Trophoblast cell (in vitro differentiated cells and primary cell): ENCODE results near the gene XCL2.

ENCODE experiments used
- DNase-seq, 2 donors: peaks; one replicate each; pipeline ENCODE4 v3.0.0-alpha.2; 2016
- H2AFZ ChIP-seq: 2 replicates; pipeline ENCODE4 v1.6.1; 2013; ENCODE audit warnings: low read length, moderate library complexity, mild to moderate bottlenecking; ENCODE audit not compliant: insufficient read depth, poor library complexity
- H2AK5ac ChIP-seq: 2 replicates; pipeline ENCODE4 v1.6.1; 2013; ENCODE audit warnings: mild to moderate bottlenecking, low read length
- H2BK120ac ChIP-seq: 2 replicates; pipeline ENCODE4 v1.6.1; 2013; ENCODE audit warnings: low read length, mild to moderate bottlenecking, moderate library complexity; ENCODE audit not compliant: insufficient read depth, poor library complexity
- H2BK12ac ChIP-seq: 2 replicates; pipeline ENCODE4 v1.6.1; 2013; ENCODE audit warnings: mild to moderate bottlenecking, low read length, moderate library complexity
- H2BK5ac ChIP-seq: 2 replicates; pipeline ENCODE4 v1.6.1; 2013; ENCODE audit warnings: low read length, low read depth, moderate library complexity, mild to moderate bottlenecking; ENCODE audit not compliant: poor library complexity
- H3K14ac ChIP-seq: 2 replicates; pipeline ENCODE4 v1.6.1; 2013; ENCODE audit warnings: mild to moderate bottlenecking, low read length
- H3K18ac ChIP-seq: 2 replicates; pipeline ENCODE4 v1.6.1; 2013; ENCODE audit warnings: mild to moderate bottlenecking, low read length
- H3K23ac ChIP-seq: 2 replicates; pipeline ENCODE4 v1.6.1; 2013; ENCODE audit warnings: low read length
- H3K27ac ChIP-seq: 2 replicates; pipeline ENCODE4 v1.5.1; 2013; ENCODE audit warnings: low read depth, mild to moderate bottlenecking, inconsistent platforms, low read length, moderate library complexity
- H3K27me3 ChIP-seq: 2 replicates; pipeline ENCODE4 v1.6.1; 2013; ENCODE audit warnings: inconsistent platforms, mild to moderate bottlenecking, low read length, moderate library complexity; ENCODE audit not compliant: insufficient read depth
- H3K36me3 ChIP-seq, 2 experiments: 1 replicate in 1 of 2; 2 replicates in 1 of 2; pipeline ENCODE4 v1.6.1; 2013; ENCODE audit warnings: low read length in 2 of 2, mild to moderate bottlenecking in 2 of 2, moderate library complexity in 1 of 2; ENCODE audit not compliant: insufficient read depth in 2 of 2, control insufficient read depth in 1 of 2
- H3K4ac ChIP-seq: 2 replicates; pipeline ENCODE4 v1.6.1; 2013; ENCODE audit warnings: low read depth, mild to moderate bottlenecking, low read length, moderate library complexity
- H3K4me1 ChIP-seq, 2 experiments: 1 replicate in 1 of 2; 2 replicates in 1 of 2; pipeline ENCODE4 v1.6.1; 2013; ENCODE audit warnings: low read length in 2 of 2, mild to moderate bottlenecking in 2 of 2, moderate library complexity in 1 of 2; ENCODE audit not compliant: insufficient read depth in 2 of 2, control insufficient read depth in 1 of 2
- H3K4me2 ChIP-seq: 2 replicates; pipeline ENCODE4 v1.6.1; 2013; ENCODE audit warnings: inconsistent platforms, mild to moderate bottlenecking, low read length, moderate library complexity
- H3K4me3 ChIP-seq: 2 replicates; pipeline ENCODE4 v1.5.1; 2013; ENCODE audit warnings: mild to moderate bottlenecking, low read depth, low read length, inconsistent platforms
- H3K79me1 ChIP-seq: one replicate; pipeline ENCODE4 v1.6.1; 2013; ENCODE audit warnings: low read length
- H3K79me2 ChIP-seq: 2 replicates; pipeline ENCODE4 v1.6.1; 2013; ENCODE audit warnings: low read length, mild to moderate bottlenecking; ENCODE audit not compliant: control insufficient read depth, insufficient read depth, poor library complexity
- H3K9ac ChIP-seq: 2 replicates; pipeline ENCODE4 v1.6.1; 2013; ENCODE audit warnings: mild to moderate bottlenecking, low read length
- H3K9me3 ChIP-seq: 2 replicates; pipeline ENCODE4 v1.6.1; 2013; ENCODE audit warnings: low read depth, mild to moderate bottlenecking, control low read depth, inconsistent platforms, low read length; ENCODE audit not compliant: insufficient read depth
- H4K12ac ChIP-seq: 2 replicates; pipeline ENCODE4 v1.6.1; 2013; ENCODE audit warnings: low read depth, mild to moderate bottlenecking, low read length, moderate library complexity
- H4K8ac ChIP-seq: 2 replicates; pipeline ENCODE4 v1.6.1; 2013; ENCODE audit warnings: low read depth, mild to moderate bottlenecking, low read length, moderate library complexity
- H4K91ac ChIP-seq: one replicate; pipeline ENCODE4 v1.6.1; 2013; ENCODE audit warnings: low read depth, mild to moderate bottlenecking, low read length, moderate library complexity
- WGBS: extraction: QIAGEN DNeasy Blood & Tissue Kit; methylation state at CpG from one replicate; pipeline ENCODE4 v1.1.7; 2013; ENCODE audit warnings: missing lambda C conversion rate; ENCODE audit not compliant: insufficient read length, insufficient coverage; ENCODE audit errors: extremely low coverage; 5-methylcytosine and 5-hydroxymethylcytosine counted together

The XCL2 gene

DNA sequence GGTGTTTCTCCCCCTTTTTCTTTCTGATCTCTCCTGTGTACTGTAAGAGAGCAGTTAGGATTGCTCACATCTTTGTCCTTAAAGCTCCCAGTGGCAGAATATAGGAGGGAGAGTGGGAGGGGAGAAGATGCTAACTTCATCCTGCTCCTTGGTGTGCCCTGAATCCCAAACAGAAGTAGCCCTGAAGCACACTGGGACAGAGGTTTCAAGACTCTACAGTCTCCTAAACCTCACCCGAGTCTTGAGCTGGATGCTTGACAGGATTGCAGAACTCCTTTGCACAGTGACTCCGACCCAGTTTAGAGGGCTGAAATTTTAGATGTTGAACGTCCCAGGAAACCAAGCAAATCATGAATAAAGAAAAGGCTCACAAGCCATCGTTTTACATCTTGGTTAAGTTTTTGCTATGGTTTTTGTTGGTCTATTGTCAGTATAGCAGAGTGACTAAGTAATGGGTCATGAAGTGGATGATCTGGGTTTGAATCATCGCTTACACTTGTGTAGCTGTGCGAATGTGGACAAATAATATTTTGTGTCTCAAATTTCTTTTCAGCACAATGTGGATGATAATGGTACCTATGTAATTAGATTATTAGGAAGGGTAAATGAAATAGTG is 37.5 kb downstream of the XCL2 start:
- Histone ChIP-seq H4K12ac (no peak overlapping the region), H3K27me3 (no peaks in the 10 kb centered on the region), H3K79me2 (no peaks in the 10 kb centered on the region), H2BK120ac (no peak overlapping the region), H2AK5ac (no peak overlapping the region), H3K9me3 (no peaks in the 10 kb centered on the region), H2BK12ac (no peak overlapping the region), H3K4me2 (no peak overlapping the region), H3K27ac (no peak overlapping the region), H3K9ac (no peak overlapping the region), H4K91ac (no peak overlapping the region), H4K8ac (no peak overlapping the region), H2AFZ (no peak overlapping the region), H3K14ac (no peak overlapping the region), H3K4ac (no peak overlapping the region), H3K23ac (no peak overlapping the region), H3K4me3 (no peak overlapping the region), H3K4me1 (peaks cover 3% of the 10 kb centered on the region in 2 experiments), H3K18ac (no peak overlapping the region), H3K79me1 (no peaks in the 10 kb centered on the region), H2BK5ac (no peak overlapping the region), H3K36me3 (no peaks in the 10 kb centered on the region)
- DNase-seq: no peak
- no CpG with 5 or more reads among the region's 6 CpGs for WGBS

DNA sequence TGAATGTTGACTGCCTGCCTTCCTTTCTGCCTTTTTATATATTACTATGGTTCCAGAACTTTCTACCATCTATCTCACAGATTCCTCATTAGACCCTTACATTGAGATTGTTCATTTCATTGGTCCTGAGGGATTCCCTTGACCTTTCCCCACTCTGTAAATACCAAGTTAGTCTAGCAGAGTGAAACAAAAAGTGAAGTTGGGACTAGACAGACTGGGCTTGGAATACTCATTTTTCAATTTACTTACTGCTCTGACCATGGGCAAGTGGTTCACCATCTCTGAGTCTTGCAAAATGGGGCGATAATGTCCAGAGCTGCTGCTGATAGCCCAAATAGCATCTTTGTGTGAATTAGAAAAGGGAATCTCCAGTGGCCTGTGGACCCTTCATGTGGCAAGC is 38.8 kb downstream of the XCL2 start:
- no peak overlapping the region for H3K9ac ChIP-seq
- no CpG with 5 or more reads among the region's 1 CpG for WGBS
- no peak overlapping the region for H3K14ac ChIP-seq
- no peaks in the 10 kb centered on the region for H3K36me3 ChIP-seq
- no peak overlapping the region for H3K18ac ChIP-seq
- DNase-seq: no peak
- no peaks in the 10 kb centered on the region for H3K79me1 ChIP-seq
- no peaks in the 10 kb centered on the region for H3K27me3 ChIP-seq
- no peaks in the 10 kb centered on the region for H3K79me2 ChIP-seq
- no peak overlapping the region for H3K27ac ChIP-seq
- no peak overlapping the region for H3K4ac ChIP-seq
- H2AK5ac ChIP-seq: no peak overlapping the region
- no peaks in the 10 kb centered on the region for H3K4me1 ChIP-seq
- no peak overlapping the region for H3K4me2 ChIP-seq
- H4K91ac ChIP-seq: no peak overlapping the region
- no peaks in the 10 kb centered on the region for H3K9me3 ChIP-seq
- no peak overlapping the region for H3K4me3 ChIP-seq
- H2BK5ac ChIP-seq: no peak overlapping the region
- no peak overlapping the region for H2AFZ ChIP-seq
- H4K12ac ChIP-seq: no peak overlapping the region
- no peak overlapping the region for H2BK12ac ChIP-seq
- H3K23ac ChIP-seq: no peak overlapping the region
- H4K8ac ChIP-seq: no peak overlapping the region
- no peak overlapping the region for H2BK120ac ChIP-seq

DNA sequence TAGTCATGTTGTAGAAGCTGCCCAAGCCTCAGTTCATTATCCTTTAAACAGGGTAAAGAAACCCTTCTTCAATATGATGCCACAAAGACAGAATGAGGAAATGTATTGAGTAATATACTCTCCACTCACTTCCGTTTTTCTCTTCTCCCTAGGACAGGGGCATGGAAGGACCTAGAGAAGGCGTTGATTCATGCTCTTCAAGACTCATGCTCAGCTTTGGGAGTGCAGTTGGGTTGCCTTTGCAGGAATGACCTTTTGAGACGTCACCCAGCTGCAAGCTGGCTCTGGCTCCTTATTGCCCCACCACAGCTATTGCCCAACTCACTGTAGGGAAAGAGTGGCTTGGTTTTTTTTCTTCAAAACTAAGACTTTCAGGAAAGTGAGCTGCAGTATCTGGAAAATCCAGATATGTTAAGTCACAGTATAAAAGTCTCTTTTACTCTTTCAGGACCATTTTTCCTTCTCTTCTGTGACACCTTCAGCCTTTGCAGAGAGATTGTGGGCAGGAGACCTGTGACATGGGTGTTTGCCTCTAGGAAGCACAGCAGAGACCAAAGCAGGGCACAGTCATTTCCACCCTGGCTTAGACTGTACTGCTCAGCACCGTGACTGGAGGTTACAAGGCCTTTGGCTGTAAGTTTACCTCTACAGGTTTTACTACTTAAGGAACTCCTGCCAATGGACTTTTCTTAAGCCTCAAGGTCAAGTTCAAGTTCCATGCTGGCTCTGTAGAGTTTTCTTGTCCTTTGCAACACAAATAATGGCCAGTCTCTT is 39.5 kb downstream of the XCL2 start:
- no peaks in the 10 kb centered on the region for H3K27me3 ChIP-seq

DNA sequence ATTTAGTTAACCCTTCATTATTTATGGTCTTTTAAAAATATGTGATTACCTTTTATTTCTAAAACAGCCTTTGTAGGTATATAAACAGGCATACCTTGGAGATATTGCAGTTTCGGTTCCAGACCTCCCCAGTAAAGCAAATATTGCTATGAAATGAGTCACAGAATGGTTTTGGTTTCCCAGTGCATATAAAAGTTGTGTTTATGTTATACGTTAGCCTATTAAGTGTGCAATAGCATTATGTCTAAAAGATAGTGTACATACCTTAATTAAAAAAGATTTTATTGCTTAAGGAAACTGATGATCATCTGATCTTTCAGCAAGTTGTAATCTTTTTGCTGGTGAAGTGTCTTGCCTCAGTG is 44.1 kb downstream of the XCL2 start:
- Histone ChIP-seq H4K91ac (no peak overlapping the region), H2AFZ (no peak overlapping the region), H3K4me3 (no peak overlapping the region), H2AK5ac (no peak overlapping the region), H3K4me1 (peaks cover 4 to 6% of the 10 kb centered on the region in 2 experiments), H3K18ac (no peak overlapping the region), H3K14ac (no peak overlapping the region), H3K36me3 (no peaks in the 10 kb centered on the region), H3K9ac (no peak overlapping the region), H3K9me3 (no peaks in the 10 kb centered on the region), H4K8ac (no peak overlapping the region), H3K4ac (no peak overlapping the region), H3K27ac (no peak overlapping the region), H4K12ac (no peak overlapping the region), H3K4me2 (no peak overlapping the region), H2BK120ac (no peak overlapping the region), H2BK5ac (no peak overlapping the region), H2BK12ac (no peak overlapping the region), H3K79me2 (no peaks in the 10 kb centered on the region), H3K27me3 (no peaks in the 10 kb centered on the region), H3K23ac (no peak overlapping the region), H3K79me1 (peaks cover 4% of the 10 kb centered on the region)
- no CpG with 5 or more reads among the region's 2 CpGs for WGBS
- no peak for DNase-seq

More for the DNA sequence above, 39.5 kb downstream of the XCL2 start:
- Histone ChIP-seq H3K18ac (no peak overlapping the region), H3K36me3 (no peaks in the 10 kb centered on the region), H4K8ac (no peak overlapping the region), H3K79me2 (no peaks in the 10 kb centered on the region), H2AFZ (no peak overlapping the region), H4K91ac (no peak overlapping the region), H3K79me1 (no peaks in the 10 kb centered on the region), H3K4ac (no peak overlapping the region), H3K4me2 (no peak overlapping the region), H4K12ac (no peak overlapping the region), H3K23ac (no peak overlapping the region), H2BK5ac (no peak overlapping the region), H3K27ac (no peak overlapping the region), H3K4me1 (no peaks in the 10 kb centered on the region), H2AK5ac (no peak overlapping the region), H3K14ac (no peak overlapping the region), H2BK120ac (no peak overlapping the region), H3K9me3 (no peaks in the 10 kb centered on the region), H3K9ac (no peak overlapping the region), H2BK12ac (no peak overlapping the region), H3K4me3 (no peak overlapping the region)
- peak; percentile 44 to 62 for DNase-seq
- no CpG with 5 or more reads among the region's 4 CpGs for WGBS
